ENCODE data around the gene PPFIA4. TPM values are rescaled to one million over a fixed set of nuclear protein-coding genes. Genes with fewer than 3 reads are reported as not detected.
A peak's percentile ranks its signal among the peaks of the same experiment; 100 is the strongest.

Gene PPFIA4
- total and polyA plus RNA-seq, 4 donors: 0.30 to 5.1 (median 0.95) TPM

DNA sequence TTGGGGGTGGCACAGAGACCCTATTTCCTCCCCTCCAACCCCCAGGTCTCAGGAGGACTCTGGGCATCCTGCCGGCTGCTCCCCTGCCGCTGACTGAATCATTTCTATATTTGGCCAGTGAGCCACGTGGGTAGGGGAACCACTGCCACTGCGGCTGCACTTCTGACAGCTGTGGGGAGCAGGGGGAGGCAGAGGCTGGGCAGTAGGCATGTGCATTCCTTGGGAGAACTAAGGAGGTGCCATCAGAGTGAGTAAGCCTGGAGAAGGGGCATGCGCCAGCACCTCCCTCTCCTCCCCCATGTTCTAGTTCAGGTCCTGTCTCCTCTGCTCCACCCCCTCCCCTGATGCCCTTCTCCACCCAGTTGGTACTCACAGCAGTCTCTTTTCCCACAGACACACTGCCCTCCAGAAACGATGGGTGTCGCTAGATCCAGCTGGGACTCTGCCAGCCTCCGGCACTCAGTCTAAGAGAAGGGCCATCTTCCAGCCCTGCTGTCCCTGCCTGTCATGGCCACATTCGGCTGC is 12.0 kb downstream of the PPFIA4 start:
- Histone ChIP-seq H3K4me3 (no peak overlapping the region), H3K27me3 (ENCODE audit: control insufficient read depth in 3 of 3, insufficient read depth in 3 of 3, low read length in 2 of 3) (no peaks in the 10 kb centered on the region), H3K4me1 (ENCODE audit: control insufficient read depth in 5 of 5, insufficient read depth in 5 of 5, low read length in 5 of 5) (peaks cover 0 to 3% (median 0%) of the 10 kb centered on the region in 5 donors), H3K9ac (ENCODE audit: insufficient read depth in 1 of 2, low read length in 2 of 2) (no peak overlapping the region), H3K36me3 (ENCODE audit: control insufficient read depth in 4 of 4, insufficient read depth in 4 of 4, low read length in 4 of 4) (no peaks in the 10 kb centered on the region), H3K9me3 (ENCODE audit: control insufficient read depth in 4 of 4, insufficient read depth in 3 of 4, low read length in 3 of 4) (peaks cover 0 to 2% (median 0%) of the 10 kb centered on the region in 4 donors), H3K27ac (ENCODE audit: low read depth in 1 of 2, low read length in 1 of 2) (peak overlapping the region in 1 of 2 donors; percentile 86)
- ATAC-seq (ENCODE audit: insufficient read depth, low FRiP score) (peak; percentile 51), DNase-seq (peak in 2 of 3 donors; percentile 28 to 35)
- 36 to 41% methylated on average over 9 of the region's 9 CpGs for WGBS, 2 donors
- TF ChIP-seq, protein P1, sequence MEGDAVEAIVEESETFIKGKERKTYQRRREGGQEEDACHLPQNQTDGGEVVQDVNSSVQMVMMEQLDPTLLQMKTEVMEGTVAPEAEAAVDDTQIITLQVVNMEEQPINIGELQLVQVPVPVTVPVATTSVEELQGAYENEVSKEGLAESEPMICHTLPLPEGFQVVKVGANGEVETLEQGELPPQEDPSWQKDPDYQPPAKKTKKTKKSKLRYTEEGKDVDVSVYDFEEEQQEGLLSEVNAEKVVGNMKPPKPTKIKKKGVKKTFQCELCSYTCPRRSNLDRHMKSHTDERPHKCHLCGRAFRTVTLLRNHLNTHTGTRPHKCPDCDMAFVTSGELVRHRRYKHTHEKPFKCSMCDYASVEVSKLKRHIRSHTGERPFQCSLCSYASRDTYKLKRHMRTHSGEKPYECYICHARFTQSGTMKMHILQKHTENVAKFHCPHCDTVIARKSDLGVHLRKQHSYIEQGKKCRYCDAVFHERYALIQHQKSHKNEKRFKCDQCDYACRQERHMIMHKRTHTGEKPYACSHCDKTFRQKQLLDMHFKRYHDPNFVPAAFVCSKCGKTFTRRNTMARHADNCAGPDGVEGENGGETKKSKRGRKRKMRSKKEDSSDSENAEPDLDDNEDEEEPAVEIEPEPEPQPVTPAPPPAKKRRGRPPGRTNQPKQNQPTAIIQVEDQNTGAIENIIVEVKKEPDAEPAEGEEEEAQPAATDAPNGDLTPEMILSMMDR (IDR thresholded peaks at IDR 0.05; ENCODE audit: control extremely low read depth, extremely low read depth): no peak

DNA sequence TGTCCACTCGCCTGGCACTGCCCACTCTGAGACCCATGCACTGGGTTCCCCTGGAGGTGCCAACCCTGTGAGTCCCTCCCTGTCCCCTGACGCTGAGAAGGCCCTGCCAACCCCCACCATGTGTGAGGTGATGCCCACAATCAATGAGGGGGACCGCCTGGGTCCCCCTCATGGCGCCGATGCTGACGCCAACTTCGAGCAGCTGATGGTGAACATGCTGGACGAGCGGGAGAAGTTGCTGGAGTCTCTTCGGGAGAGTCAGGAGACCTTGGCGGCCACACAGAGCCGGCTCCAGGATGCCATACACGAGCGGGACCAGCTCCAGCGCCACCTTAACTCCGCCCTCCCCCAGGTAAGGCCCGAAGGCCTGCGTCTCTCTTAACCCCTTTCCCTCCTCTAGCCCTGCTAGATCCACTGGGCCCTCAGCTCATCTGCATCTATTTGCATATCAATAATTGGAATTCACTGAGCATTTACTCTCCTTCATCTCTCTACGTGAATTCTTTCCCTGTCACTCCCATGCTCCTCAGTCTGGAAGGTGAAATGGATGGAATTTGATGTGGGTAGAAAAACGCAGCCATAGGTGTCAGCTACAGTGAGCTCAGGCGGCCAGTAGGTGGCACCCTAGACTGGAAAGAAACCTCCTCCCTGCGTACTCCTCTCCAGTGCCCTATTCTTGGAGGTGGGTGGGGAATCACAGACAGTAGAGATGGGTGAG is 12.8 kb downstream of the PPFIA4 start:
- H3K9me3 ChIP-seq (ENCODE audit: control insufficient read depth in 4 of 4, insufficient read depth in 3 of 4, low read length in 3 of 4): peaks cover 0 to 2% (median 0%) of the 10 kb centered on the region in 4 donors
- DNase-seq (peak; percentile 75 to 77 (median 77)), ATAC-seq (ENCODE audit: insufficient read depth, low FRiP score) (peak; percentile 70)
- H3K27ac ChIP-seq (ENCODE audit: low read depth in 1 of 2, low read length in 1 of 2): peak overlapping the region in 1 of 2 donors; percentile 73
- H3K27me3 ChIP-seq (ENCODE audit: control insufficient read depth in 3 of 3, insufficient read depth in 3 of 3, low read length in 2 of 3): no peaks in the 10 kb centered on the region
- H3K9ac ChIP-seq (ENCODE audit: insufficient read depth in 1 of 2, low read length in 2 of 2): no peak overlapping the region
- no peaks in the 10 kb centered on the region for H3K36me3 ChIP-seq (ENCODE audit: control insufficient read depth in 4 of 4, insufficient read depth in 4 of 4, low read length in 4 of 4)
- H3K4me3 ChIP-seq: no peak overlapping the region
- H3K4me1 ChIP-seq (ENCODE audit: control insufficient read depth in 5 of 5, insufficient read depth in 5 of 5, low read length in 5 of 5): peaks cover 0 to 3% (median 0%) of the 10 kb centered on the region in 5 donors
- WGBS, 2 donors: 52 to 58% methylated on average over 22 of the region's 22 CpGs
- TF ChIP-seq, protein P1 (IDR thresholded peaks at IDR 0.05; ENCODE audit: control extremely low read depth, extremely low read depth): peak; percentile 76

DNA sequence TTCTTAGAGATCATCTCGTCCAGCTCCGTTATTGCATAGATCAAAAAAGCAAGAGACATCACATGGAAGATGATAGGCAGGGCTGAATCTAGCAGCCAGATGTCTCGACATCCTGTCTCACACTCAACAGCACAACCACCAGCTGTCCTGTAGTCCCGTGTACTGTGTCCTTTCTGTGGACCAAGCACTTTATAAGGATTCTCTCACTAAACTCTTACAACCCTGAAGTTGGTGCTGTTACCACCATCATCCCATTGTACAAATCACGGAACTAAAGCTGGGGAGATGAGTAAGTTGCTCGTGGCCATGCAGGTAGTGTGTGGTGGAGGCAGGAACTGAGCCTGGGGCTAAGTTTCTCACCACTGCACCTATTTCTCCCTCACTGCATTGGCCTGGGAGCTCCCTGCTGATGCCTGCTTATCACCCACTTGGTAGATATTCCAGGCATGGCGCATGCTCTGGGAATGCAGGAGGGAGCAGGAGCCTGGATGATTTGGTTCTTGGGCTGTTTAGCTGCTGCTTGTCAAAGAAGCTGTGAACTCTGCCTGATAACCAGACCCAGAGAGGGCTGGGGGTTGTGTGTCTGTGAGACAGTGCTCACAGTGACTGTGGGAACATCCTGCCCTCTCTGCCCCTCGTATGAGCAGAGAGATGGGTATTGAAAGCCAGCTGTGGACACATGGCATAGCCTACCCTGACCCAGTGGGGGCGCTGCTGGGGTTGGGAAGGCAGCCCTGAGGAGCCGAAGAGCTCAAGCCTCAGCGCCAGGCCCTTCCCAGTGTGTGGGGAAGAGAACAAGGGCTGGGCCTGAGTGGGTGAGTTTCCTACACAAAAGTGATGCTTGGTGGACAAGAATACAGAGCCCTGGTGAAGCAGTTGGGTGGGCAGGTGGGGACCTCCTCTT is 13.6 kb downstream of the PPFIA4 start:
- H3K4me3 ChIP-seq: no peak overlapping the region
- 55% methylated on average over 11 of the region's 11 CpGs for WGBS, 2 donors
- no peak for ATAC-seq (ENCODE audit: insufficient read depth, low FRiP score)
- peaks cover 0 to 2% (median 0%) of the 10 kb centered on the region in 4 donors for H3K9me3 ChIP-seq (ENCODE audit: control insufficient read depth in 4 of 4, insufficient read depth in 3 of 4, low read length in 3 of 4)
- H3K36me3 ChIP-seq (ENCODE audit: control insufficient read depth in 4 of 4, insufficient read depth in 4 of 4, low read length in 4 of 4): no peaks in the 10 kb centered on the region
- H3K27me3 ChIP-seq (ENCODE audit: control insufficient read depth in 3 of 3, insufficient read depth in 3 of 3, low read length in 2 of 3): no peaks in the 10 kb centered on the region
- no peak overlapping the region for H3K9ac ChIP-seq (ENCODE audit: insufficient read depth in 1 of 2, low read length in 2 of 2)
- DNase-seq: peak in 1 of 3 donors; percentile 21
- peaks cover 0 to 3% (median 0%) of the 10 kb centered on the region in 5 donors for H3K4me1 ChIP-seq (ENCODE audit: control insufficient read depth in 5 of 5, insufficient read depth in 5 of 5, low read length in 5 of 5)
- H3K27ac ChIP-seq (ENCODE audit: low read depth in 1 of 2, low read length in 1 of 2): peak overlapping the region in 1 of 2 donors; percentile 51
- TF ChIP-seq, protein P1 (IDR thresholded peaks at IDR 0.05; ENCODE audit: control extremely low read depth, extremely low read depth): no peak
